NCI-H2227 treated with DMSO at 0.1 percent for 48 hours (cell line): Measurements from ENCODE around the gene TRIM66.

Source experiments
- DNase-seq: peaks from one replicate; lab custom pipeline; 2025; lab: John Stamatoyannopoulos, UW

The TRIM66 gene

DNA sequence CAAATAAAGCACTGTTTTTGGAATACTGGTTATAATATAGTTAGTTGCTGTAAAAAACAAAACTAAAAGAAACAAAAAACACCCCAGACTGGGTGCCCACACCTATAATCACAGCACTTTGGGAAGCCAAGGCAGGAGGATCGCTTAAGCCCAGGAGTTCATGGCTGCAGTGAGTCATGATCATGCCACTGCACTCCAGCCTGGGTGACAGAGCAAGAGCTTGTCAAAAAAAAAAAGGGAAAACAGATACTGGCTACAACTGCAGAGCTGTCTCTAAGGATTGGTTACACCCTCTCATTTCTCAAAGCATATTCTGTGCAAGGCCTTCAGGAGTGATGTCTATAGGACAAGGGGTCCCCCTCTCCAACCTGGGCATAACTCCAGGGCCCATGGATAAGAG, 73.8 kb downstream of the TRIM66 start:
- no peak for DNase-seq

DNA sequence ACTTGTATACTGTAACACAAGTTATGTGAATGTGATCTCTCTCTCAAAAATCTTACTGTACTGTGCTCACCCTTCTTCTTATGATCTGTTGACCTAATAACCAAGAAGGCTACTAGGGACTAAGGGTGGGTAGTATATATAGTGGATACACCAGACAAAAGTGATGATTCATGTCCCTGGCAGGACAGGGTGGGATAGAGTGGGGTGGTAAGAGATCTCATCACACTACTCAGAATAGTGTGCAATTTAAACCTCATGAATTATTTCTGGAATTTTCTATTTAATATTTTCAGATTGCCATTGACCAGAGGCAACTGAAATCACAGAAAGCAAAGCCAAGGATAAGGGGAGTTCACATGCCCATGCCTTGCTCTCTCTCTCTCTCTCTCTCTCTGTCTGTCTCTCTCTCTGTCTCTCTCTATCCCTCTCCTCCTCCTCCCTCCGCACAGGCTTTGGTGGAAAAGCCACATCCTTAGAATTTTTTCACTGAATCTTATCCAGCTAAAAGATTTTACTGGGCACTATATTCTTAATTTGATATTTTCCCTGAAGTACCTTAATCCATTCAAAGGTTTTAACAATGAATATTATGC, 76.4 kb downstream of the TRIM66 start:
- no peak for DNase-seq

DNA sequence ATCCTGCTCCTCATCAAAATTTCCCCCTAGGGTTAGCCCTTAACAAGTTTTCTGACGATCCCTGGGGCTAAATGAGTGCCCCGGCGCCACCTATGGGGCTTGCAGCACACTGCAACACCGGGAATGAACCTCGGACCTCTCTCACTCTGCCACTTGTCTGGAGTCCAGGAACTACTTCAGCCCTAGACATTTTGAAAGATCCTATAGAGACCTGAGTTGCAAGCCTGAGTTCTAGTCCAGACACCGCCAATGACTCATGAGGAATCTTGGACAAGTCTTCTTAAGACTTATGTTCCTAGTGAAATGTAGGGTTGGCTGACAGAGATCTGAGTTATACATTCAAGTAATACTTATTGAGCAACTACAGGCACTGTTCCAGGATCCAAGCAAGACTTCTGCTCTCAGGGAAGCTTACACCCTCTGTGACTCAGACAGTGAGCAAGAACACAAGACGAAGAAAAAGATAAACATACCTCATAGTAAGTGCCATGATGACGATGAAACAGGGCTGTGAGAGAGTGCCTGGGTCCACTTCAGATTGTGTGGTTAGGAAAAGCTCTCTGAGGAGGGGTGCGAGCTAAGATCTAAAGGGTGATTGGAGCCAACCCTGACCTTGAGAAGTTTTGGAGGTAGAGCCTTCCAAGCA, 78.3 kb downstream of the TRIM66 start:
- DNase-seq, result no peak

DNA sequence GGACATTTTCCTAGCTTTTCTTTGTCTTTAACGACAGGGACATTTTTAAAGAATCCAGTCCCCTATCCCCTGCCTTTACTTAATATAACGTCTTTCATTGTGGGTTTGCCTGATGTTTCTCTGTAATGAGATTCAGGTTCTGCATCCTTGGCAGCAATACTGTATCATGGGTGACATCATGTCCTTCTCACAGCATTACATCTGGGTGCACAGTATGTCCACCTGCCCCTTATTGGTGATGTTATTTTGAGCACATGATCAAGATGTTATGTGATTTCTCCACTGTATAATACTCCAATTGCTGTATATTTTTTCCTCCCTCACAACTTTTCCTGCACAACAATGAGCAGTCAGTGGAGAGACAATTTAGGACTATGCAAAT, 78.8 kb downstream of the TRIM66 start:
- no peak for DNase-seq

DNA sequence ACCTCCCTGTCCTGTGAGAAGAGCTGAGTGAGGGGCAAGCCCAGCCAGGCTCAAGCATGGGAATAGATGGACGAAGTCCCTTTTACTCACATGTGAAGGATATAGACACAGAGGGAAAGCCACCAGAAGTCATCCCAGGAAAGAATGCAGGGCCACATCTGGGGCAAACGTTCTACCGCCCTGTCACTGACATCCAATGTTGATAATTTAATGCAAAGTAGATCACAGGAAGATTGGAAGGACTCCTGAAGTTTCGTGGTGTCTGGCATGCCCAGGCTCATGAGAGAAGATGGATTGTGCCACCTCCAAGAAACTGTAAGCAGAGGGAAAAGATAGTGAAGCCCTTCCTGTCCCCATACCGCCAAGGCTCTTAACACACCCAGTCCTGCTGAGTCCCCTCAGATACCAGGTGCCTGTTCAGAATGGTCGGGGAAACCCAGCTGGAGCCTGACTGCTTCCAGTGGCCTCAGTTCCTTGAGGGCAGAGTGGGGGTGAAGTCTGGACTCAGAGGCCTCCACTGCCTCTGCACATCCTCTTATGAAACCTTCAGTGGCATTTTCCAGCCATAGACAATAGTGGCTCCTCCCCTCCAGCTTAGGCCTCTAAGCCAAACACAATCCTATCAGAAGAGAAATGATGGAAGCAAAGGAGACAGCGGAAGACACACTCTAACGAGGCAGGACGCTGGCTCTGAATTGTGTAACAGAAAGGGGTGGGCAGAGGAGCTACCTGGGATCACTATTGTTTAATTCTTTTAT, 80.9 kb downstream of the TRIM66 start:
- no peak for DNase-seq

DNA sequence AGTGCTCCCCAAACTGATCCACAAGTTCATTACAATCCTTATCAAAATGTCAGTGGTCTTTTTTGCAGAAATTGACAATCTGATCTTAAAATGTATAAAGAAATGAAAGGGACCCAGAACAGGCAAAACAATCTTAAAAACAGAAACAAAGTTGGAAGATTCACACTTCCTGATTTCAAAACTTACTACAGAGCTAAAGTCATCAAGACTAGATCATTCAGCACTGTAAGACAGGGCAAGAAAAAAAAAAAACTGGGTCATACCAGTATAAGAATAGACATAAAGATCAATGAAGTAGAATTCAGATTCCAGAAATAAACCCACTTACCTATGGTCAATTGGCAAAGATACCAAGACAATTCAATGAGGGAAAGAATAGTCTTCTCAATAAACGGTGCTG, 84.0 kb downstream of the TRIM66 start:
- DNase-seq, result no peak

DNA sequence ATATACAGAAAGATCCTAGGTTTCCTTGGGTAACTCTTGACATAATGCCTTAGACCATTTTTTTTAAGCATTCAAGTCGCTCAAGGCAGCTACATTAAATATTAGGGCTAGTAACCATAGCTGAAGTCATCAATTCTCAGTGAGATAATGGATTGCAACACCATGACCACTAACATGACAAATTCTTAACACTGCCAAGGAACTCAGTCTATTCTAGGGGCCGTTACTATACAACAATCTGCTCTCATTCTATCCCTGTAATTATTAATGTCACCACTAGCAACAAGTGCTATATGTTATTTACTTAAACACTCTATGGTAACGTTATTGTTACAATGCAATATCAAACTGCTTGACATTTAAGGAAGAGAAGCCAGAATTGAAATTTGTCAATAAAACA, 85.3 kb downstream of the TRIM66 start:
- DNase-seq, result peak; percentile 13

DNA sequence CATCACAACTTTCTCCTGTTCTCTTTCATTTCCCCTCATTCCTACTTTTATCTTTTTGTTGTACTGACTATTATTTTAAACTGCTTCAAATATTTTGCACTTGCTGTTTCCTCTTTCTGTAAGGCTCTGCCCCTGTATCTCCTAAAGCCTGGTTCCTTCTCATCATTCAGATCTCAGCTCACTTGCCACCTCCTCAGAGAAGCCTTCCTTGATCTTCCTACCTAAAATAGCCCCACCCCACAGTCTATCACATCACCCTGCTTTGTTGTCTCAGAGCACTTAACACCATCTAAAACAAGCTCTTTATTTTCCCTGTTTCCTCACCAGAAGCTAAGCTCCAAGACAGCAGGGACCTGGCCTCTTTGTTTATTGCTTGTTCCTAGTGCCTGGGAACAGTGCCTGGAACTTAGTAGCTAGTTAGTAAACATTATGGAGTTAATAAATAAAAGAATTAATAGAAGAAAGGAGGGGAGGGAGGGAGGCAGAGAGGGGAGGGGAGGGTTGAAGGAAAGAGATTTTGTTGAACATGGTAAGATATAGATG, 85.9 kb downstream of the TRIM66 start:
- no peak for DNase-seq

DNA sequence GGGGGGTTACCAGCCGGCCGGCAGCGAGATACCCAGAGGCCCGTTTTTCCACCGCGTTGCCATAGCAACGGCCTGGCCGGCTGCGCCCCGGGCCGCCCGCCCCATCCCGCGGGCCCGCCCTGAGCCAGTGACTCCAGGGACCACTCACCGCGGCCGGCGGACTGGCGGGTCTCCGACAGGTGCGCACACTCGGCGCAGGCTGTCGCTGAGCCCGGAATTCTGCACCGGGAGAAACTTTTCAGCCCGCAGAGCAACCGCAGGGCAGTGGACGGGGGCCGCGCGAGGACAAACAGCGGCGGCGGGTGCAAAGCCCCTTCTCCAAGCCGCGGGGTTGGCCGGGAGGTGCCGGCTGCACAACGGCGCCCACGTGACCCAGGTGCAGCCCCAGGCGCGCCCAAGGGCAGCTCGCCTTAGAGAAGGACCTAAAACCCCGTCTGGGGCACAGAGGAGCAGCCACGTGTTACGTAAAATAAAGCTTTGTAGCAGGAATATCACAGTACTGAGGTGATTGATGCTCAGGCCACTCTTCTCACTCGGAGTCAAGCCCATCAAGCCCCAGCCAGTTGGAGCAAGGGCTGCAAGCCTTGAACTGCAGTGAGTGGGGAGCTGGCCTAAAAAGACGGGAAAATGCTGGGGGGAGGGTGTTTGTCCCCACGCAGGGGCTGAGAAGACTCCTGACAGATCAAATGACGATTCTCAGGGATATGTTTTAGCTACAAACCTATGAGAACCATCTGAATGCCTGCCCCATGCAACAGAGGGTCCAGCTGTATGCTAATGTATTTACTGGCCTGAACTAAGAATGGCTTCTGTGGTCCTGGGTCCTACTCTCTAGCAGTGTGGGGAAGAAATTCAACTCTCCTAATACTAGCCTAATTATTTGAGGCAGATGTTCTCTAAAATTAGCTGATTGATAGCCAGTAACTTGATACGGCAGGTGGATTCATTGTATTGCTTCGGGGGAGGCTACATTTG, 88.2 kb downstream of the TRIM66 start, which contains the start of gene STK33:
STK33 (minus strand) TSS at position 294 of the 975 bp plus-strand sequence. CDS start 119,323 bp downstream, outside the sequence.
- DNase-seq, result peak; percentile 89

DNA sequence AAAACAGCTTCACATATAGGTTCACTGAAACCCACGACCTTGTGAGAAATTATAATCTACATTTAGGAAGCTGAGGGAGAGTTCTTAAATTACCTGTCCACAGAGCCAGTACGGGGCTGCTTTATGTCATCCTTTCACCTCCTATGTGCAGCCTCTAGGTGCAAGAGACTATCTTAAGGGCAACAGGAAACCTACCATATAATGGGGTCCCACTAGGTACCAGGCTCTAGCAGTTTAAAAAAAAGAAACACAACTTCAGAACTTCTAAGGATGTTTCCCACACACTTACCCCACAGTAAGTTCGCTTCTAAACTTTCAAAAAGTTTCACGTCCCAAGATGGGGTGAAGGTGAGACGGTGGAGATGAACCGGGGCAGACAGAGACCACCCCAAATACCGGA, 89.0 kb downstream of the TRIM66 start:
- no peak for DNase-seq

DNA sequence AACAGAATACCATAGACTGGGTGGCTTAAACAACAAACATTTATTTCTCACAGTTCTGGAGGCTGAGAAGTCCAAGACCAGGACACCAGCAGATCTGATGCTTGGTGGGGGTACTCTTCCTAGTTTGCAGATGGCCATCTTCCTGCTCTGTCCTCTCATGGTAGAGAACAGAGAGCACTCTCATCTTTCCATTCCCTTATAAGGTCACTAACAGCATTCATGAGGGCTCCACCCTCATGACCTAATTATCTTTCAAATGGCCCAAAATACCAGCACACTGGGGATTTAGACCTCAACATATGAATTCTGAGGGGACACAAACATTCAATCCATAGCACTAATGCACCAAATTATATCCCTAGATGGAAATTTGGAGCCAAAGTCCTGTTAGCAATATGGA, 94.5 kb downstream of the TRIM66 start:
- no peak for DNase-seq

DNA sequence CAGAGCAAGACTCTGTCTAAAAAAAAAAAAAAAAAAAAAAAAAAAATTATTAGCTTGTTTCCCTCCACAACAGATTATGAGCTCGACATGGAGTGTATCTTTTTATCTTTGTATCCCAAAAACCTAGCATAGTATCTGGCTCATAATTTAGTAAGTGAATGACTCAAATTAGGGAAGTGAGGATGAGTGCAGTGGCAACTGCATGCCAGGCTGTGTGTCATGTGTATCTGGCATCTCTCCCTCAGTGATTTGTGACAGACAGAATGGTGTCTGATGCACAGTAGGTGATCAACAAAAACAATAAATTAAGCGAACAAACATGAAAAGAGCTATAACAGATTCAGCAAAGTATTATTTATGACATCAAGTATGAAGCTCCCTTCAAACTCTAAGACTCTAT, 95.7 kb downstream of the TRIM66 start:
- no peak for DNase-seq

DNA sequence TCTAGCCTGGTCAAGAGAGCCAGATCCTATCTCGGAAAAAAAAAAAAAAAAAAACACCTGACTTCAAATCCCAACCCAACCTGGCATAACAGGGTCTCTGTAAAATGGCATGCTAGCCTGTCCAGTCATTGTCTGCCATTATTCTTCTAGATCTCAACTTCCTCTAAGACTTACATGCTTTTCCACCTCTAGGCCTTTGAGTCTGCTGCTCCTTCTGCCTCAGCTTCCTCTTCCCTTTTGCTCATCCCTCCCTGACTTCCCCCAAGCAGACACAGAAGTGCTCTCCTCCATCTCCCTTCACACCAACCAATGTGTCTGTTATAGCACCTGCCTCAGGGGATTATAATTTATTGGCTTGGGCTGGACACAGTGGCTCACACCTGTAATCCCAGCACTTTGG, 96.3 kb downstream of the TRIM66 start:
- no peak for DNase-seq

DNA sequence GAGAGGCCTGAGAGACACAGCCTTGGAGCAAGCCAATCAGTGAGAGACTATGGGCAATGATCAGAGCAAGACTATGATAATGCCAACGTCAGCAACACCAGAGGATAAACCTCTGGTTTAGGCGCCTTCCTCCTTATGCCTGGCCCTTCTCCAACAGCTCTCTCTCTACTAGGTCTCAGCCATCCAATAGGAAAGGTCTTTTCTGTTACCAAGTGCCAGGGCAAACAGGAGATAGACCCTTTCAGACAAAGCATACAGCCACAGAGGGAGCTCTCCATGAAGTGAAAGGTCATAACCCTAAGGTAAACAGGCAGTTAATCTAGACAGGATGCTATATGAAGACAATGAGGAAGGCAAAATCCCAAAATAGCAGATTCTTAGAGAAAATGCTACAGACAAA, 98.0 kb downstream of the TRIM66 start:
- DNase-seq, result no peak

DNA sequence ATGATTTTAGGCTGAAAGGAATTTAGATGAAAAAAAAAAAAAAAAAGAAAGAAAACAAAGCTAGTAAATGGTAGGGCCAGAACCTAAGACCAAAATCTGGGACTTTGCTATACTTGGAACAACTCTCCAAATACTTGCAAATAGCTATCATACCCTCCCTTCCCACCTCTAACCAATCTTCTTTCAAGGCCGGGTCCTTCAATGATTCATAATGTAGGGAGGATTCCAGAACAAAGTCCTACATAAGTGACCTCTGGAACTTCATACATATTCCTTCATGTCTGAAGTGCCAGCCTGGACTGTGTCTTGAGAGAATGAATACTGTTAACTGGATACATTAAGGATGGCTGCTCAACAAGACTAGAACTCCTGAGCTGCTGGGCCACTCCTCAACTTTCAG, 98.4 kb downstream of the TRIM66 start:
- no peak for DNase-seq

DNA sequence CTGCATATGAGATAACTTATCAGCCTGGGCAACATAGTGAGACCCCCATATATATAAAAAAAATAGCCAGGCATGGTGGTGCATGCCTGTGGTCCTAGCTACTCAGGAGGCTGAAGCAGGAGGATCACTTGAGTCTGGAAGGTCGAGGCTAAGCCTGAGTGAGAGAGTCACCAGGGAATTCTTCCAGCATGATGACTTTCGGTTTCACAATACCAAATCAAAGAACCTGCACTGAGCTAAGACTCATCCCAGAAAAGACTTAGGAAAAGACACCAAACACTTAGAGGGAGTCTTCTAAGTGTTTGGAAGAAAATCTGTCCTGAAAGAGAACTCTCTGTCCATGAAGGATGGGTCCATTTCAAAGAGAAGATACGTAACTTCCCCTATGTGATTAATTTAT, 101.2 kb downstream of the TRIM66 start:
- no peak for DNase-seq

DNA sequence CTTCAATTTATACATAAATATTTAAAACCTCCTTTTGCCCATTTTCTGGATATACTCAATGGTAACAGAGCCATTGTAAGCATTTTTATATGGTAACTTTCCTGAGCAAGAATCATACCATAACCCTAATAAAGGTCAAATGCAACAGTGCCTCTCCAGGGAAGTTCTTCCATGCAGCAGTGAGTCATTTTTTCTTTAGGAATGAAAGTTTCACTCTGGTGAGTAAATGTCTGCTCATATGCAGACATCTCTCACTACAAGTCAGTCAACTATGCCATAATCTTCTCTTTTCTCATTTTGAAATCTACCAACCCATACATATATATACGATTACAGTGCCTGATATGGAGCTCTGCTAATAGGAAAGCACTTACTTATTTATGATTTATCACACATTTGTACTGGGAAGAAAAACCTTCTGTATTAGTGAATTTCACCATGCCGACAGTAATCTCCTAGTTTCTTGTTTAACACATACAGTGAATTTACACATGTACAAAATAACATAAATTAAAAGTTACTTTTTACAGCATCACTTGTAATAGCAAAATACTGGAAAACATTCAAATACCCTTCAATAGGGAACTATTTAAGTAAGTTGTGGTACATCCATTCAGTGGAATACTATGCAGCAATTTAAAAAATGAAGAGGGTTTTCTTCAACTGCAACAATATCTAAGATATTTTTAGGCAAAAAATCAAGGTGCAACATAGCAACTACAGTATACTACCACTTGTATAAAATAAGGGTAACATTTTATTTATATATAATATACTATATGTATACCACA, 104.5 kb downstream of the TRIM66 start:
- DNase-seq, result no peak

DNA sequence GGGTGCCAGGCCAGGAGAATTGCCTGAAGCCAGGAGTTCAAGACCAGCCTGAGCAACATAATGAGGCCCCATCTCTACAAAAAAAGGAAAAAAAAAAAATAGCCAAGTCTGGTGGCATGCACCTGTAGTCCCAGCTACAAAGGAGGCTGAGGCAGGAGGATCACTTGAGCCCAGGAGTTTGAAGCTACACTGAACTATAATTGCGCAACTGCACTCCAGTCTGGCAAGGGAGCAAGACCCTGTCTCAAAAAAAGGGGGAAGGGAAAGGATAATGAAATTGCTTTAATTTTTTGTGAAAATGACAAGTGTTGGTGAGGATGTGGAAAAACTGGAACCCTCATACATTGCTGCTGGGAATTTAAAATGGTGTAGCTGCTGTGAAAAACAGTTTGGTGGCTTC, 107.7 kb downstream of the TRIM66 start:
- no peak for DNase-seq

DNA sequence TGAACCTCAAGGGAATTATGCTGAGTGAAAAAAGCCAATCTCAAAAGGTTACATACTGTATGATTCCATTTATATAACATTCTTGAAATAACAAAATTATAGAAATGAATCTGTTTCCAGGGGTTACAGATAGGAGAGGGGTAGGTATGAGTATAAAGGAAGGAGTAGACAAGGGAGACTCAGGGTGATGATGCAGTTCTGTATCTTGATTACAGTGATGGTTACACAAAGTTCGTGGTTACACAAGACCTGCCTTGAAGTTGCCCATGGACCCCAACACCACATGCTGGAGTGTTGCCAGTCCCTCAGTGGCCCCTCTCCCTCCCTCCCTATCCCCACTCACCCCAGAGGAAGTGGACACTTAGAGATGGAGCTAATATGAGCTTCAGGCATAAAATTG, 108.7 kb downstream of the TRIM66 start:
- no peak for DNase-seq

DNA sequence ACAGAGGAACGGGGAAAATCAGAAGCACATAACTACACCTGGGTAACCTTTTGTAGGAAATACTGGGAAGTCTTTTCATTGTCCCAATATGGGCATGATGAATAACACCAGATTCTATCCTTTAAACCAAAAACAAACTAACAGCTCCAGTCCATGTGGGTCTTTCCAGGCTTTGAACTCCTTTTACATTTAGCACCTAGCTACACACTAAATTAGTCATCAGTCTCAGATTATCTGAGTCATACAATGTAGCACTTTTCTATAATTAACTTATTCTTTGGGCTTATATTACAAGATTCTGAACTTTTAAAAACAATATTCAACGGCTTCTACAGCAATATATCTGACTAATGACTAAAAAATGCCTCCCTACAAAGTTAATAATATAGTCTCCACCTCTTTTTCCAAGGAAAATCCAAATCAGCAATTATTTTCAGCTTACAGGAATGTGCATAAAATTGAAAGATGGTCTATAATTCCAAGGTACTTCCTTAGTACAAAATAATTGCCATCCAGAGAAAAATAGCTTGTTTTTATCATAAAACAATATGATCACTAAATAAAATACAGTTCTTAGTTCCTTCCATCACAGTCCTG, 114.8 kb downstream of the TRIM66 start:
- no peak for DNase-seq
